Activated T-cell treated with anti-CD3 and anti-CD28 coated beads for 1 hour (primary cell): ENCODE results near the gene ABHD12B.
"Not testable (repeated sequence)": the region's sequence is repeated elsewhere in the genome, so short reads cannot be mapped to it uniquely, and the experiment has no call there.

Experiments
- DNase-seq: peaks from one replicate; pipeline ENCODE4 v3.0.0-alpha.2; 2020; ENCODE audit warnings: low read depth

Gene ABHD12B

GRCh38 chr14:50935126-50936015 lies 63.5 kb downstream of the ABHD12B start:
- DNase-seq: no peak

GRCh38 chr14:50936016-50936340 lies 64.1 kb downstream of the ABHD12B start:
- no peak for DNase-seq

GRCh38 chr14:50936882-50937281 lies 65.0 kb downstream of the ABHD12B start:
- DNase-seq: no peak

- DNase-seq: no peak
These were observed 65.5 kb downstream of the ABHD12B start for GRCh38 chr14:50937325-50937724.

- no peak for DNase-seq
These were observed 65.9 kb downstream of the ABHD12B start for GRCh38 chr14:50937800-50938199.

- DNase-seq: no peak
These were observed 69.3 kb downstream of the ABHD12B start for GRCh38 chr14:50941151-50941550.

- not testable (repeated sequence) for DNase-seq
These were observed 69.8 kb downstream of the ABHD12B start for GRCh38 chr14:50941638-50942037.

- no peak for DNase-seq
These were observed 71.5 kb downstream of the ABHD12B start for GRCh38 chr14:50943261-50943942.

- peak; percentile 2 for DNase-seq
These were observed 72.2 kb downstream of the ABHD12B start, which contains the start of gene PYGL for GRCh38 chr14:50943943-50944646. Gene PYGL, minus strand, starts transcription at chr14:50944483. Its CDS starts 80 bp downstream, at chr14:50944403.

GRCh38 chr14:50944647-50945413 lies 73.0 kb downstream of the ABHD12B start:
- DNase-seq: no peak

GRCh38 chr14:50946234-50946935 lies 74.5 kb downstream of the ABHD12B start:
- no peak for DNase-seq

GRCh38 chr14:50947446-50947845 lies 75.6 kb downstream of the ABHD12B start:
- no peak for DNase-seq

- no peak for DNase-seq
These were observed 76.4 kb downstream of the ABHD12B start for GRCh38 chr14:50948205-50948604.

GRCh38 chr14:50951032-50951431 lies 79.2 kb downstream of the ABHD12B start:
- no peak for DNase-seq

GRCh38 chr14:50953502-50953901 lies 81.6 kb downstream of the ABHD12B start:
- no peak for DNase-seq
